Heart left ventricle (tissue), 16 donors: Measurements from ENCODE around the gene CDA. TPM values are rescaled to one million over a fixed set of nuclear protein-coding genes. Genes with fewer than 3 reads are reported as not detected.

Experiments
- ATAC-seq, 4 donors: fragments of 200-7000 bp; cut with Tn5 transposase; one replicate each; pipeline ENCODE4 v1.9.1; 2020 to 2022; ENCODE audit warnings: moderate library complexity in 4 of 4, mild to moderate bottlenecking in 3 of 4, moderate number of reproducible peaks in 1 of 4
- DNase-seq, 5 donors: peaks; one replicate each; pipeline ENCODE4 v3.0.0-alpha.2; 2020
- H3K27ac ChIP-seq, 12 donors: fragments of 200-600 bp; sonication (generic) in 4 of 12; one replicate each; pipeline versions ENCODE4 v1.5.0 to v1.8.0; 2016 to 2022; ENCODE audit warnings: mild to moderate bottlenecking in 2 of 12
- H3K27me3 ChIP-seq, 9 donors: fragments of 200-600 bp; sonication (generic) in 2 of 9; one replicate each; pipeline versions ENCODE4 v1.5.1 to v1.8.0; 2016 to 2022; ENCODE audit warnings: mild to moderate bottlenecking in 3 of 9
- H3K36me3 ChIP-seq, 9 donors: fragments of 200-600 bp; sonication (generic) in 2 of 9; one replicate each; pipeline versions ENCODE4 v1.5.0 to v1.8.0; 2018 to 2022; ENCODE audit warnings: mild to moderate bottlenecking in 2 of 9
- H3K4me1 ChIP-seq, 12 donors: fragments of 200-600 bp; sonication (generic) in 4 of 12; one replicate each; pipeline versions ENCODE4 v1.5.0 to v1.8.0; 2016 to 2022; ENCODE audit warnings: mild to moderate bottlenecking in 3 of 12
- H3K4me3 ChIP-seq, 12 donors: fragments of 200-600 bp; sonication (generic) in 4 of 12; one replicate each; pipeline versions ENCODE4 v1.5.0 to v1.8.0; 2017 to 2022; ENCODE audit warnings: mild to moderate bottlenecking in 9 of 12, moderate library complexity in 4 of 12
- H3K9me3 ChIP-seq, 12 donors: fragments of 200-600 bp; sonication (generic) in 4 of 12; one replicate each; pipeline versions ENCODE4 v1.5.0 to v1.8.0; 2016 to 2022; ENCODE audit warnings: mild to moderate bottlenecking in 1 of 12
- POLR2A ChIP-seq, 2 donors: fragments of 450-650 bp; IDR thresholded peaks; one replicate each; pipeline ENCODE4 v1.6.1; 2017; ENCODE audit warnings: antibody characterized with exemption in 2 of 2, mild to moderate bottlenecking in 2 of 2, moderate library complexity in 2 of 2
- WGBS, 4 donors: extraction: QIAGEN DNeasy Blood & Tissue Kit in 2 of 4; methylation state at CpG; one replicate each; pipeline versions ENCODE4 v1.1.5 to v1.1.7; 2013 to 2018; 5-methylcytosine and 5-hydroxymethylcytosine counted together
- intact Hi-C, 10 donors: fragments of 100-400 bp; cut with DNase I; formaldehyde crosslinking; loops; one replicate each; pipeline versions ENCODE4 v1.11.1 to v1.14.2; 2022
- polyA plus RNA-seq, 2 donors: library from polyadenylated mRNA; stranded (reverse); fragments of 200-250 nt; gene quantifications; one replicate each; pipeline ENCODE4 v1.2.3, GENCODE V29; 2013
- total RNA-seq, 9 donors: library from RNA; depleted of rRNA in 2 of 9; stranded (reverse); fragments of >200 nt in 2 of 9; fragmentation: NEBNext Ultra II Directional in 3 of 9; extraction: Animal tissue kit (Norgen Biotek cat#: 25700) in 3 of 9; gene quantifications; one replicate each; pipeline versions ENCODE4 v1.1.0 to v1.2.4, GENCODE V29; 2016 to 2023
- TF ChIP-seq, protein P1 (sequence below), 12 donors: fragments of 200-600 bp; sonication (generic) in 4 of 12; IDR thresholded peaks; one replicate each; pipeline versions ENCODE4 v1.5.0 to v1.8.0; 2018 to 2022; ENCODE audit warnings: antibody characterized with exemption in 12 of 12, mild to moderate bottlenecking in 5 of 12
- donor health status: ischemic (EF 13 %, LVEDD 7.1; RV severe dilation, severe dysfunction).
- donor health status: healthy with polysubstance abuse.
- donor health status: DM: no; HTN: yes; CAD: no.
- donor health status: DM: no; HTN: no; CAD: no.
- donor health status: ischemic (EF 25% LVEDD 6.9; RV normal size, moderate dysfunction).
- donor health status: ischemic (EF 25% LVEDD 5.7; RV mildly dilated, moderate dysfunction).
- donor health status: healthy.
- donor health status: DM: yes; HTN: yes; CAD: no.
- donor health status: ischemic (EF 35%, LVEDD 5.7; RV mildly dilated, moderate dysfunction).
- donor health status: nonischemic (EF 11% LVEDD 7.7; RV severe dilation, severe dysfunction).
- donor health status: DM: yes; HTN: yes; CAD: no.
- donor health status: PGD.
- donor health status: ischemic (EF 29% LVEDD 5.4; RV normal size, mild dysfunction).
- donor health status: nonischemic (EF 23%, LVEDD 6.1; RV moderate dilation, normal function).

CDA gene
- total and polyA plus RNA-seq, 11 donors: 0.63 to 7.6 (median 2.9) TPM

DNA sequence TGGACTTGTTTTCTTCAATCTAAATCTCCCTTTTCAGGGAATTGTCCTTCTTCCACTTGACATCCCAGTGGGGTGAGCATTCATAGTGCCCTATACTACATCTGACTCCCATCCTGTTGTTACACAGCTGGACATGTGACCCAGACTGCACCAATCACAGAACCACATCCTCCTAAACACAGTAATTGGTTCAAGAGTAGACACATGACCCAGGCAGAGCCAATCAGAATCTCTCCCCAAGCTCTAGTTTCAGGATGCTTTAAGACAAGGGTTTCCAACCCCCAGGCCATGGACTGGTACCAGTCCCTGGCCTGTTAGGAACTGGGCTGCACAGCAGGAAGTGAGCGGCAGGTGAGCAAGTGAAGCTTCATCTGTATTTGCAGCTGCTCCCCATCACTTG is 77.9 kb downstream of the CDA start:
- Histone ChIP-seq H3K27me3 (no peaks in the 10 kb centered on the region), H3K9me3 (no peaks in the 10 kb centered on the region), H3K4me1 (peaks cover 0 to 23% (median 10%) of the 10 kb centered on the region in 12 donors), H3K36me3 (peaks cover 0 to 19% (median 0%) of the 10 kb centered on the region in 9 donors), H3K4me3 (peak overlapping the region in 2 of 12 donors; percentile 14 to 17), H3K27ac (peak overlapping the region; percentile 44 to 80 (median 72))
- DNase-seq (peak in 2 of 5 donors; percentile 1 to 16), ATAC-seq (no peak)
- TF ChIP-seq, protein P1, sequence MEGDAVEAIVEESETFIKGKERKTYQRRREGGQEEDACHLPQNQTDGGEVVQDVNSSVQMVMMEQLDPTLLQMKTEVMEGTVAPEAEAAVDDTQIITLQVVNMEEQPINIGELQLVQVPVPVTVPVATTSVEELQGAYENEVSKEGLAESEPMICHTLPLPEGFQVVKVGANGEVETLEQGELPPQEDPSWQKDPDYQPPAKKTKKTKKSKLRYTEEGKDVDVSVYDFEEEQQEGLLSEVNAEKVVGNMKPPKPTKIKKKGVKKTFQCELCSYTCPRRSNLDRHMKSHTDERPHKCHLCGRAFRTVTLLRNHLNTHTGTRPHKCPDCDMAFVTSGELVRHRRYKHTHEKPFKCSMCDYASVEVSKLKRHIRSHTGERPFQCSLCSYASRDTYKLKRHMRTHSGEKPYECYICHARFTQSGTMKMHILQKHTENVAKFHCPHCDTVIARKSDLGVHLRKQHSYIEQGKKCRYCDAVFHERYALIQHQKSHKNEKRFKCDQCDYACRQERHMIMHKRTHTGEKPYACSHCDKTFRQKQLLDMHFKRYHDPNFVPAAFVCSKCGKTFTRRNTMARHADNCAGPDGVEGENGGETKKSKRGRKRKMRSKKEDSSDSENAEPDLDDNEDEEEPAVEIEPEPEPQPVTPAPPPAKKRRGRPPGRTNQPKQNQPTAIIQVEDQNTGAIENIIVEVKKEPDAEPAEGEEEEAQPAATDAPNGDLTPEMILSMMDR (IDR thresholded peaks at IDR 0.05): no peak
- TF ChIP-seq POLR2A (IDR thresholded peaks at IDR 0.05): no peak
- WGBS, 4 donors: 88 to 100% (median 94%) methylated on average over 1 of the region's 1 CpG
- intact Hi-C loops: no loop called here

Other genes with a start within 250 kb of the CDA start
- gene CAMK2N1, start 102.9 kb upstream of the CDA start, total RNA-seq: 10 to 100 TPM in 1 of 9 donors, 1 to 10 TPM in 8; 4.2 to 10.0 (median 7.3) TPM
- 1 to 10 TPM; 3.8 to 5.7 TPM for gene CAMK2N1, start 102.9 kb upstream of the CDA start, polyA plus RNA-seq
- gene MUL1, start 80.9 kb upstream of the CDA start, total RNA-seq: 10 to 100 TPM; 34.5 to 57.1 (median 41.2) TPM
- gene MUL1, start 80.9 kb upstream of the CDA start, polyA plus RNA-seq: 10 to 100 TPM; 12.4 to 57.3 TPM
- gene FAM43B, start 36.5 kb upstream of the CDA start, total RNA-seq: 1 to 10 TPM; 1.4 to 5.2 (median 2.9) TPM
- 1 to 10 TPM; 1.2 to 1.9 TPM for gene FAM43B, start 36.5 kb upstream of the CDA start, polyA plus RNA-seq
- gene PINK1, start 44.4 kb downstream of the CDA start, total RNA-seq: 100 to 1,000 TPM; 147 to 418 (median 258) TPM
- 100 to 1,000 TPM; 210 to 314 TPM for gene PINK1, start 44.4 kb downstream of the CDA start, polyA plus RNA-seq
- 100 to 1,000 TPM; 110 to 175 (median 128) TPM for gene DDOST, start 72.3 kb downstream of the CDA start, total RNA-seq
- 100 to 1,000 TPM in 1 of 2 donors, 10 to 100 TPM in 1; 88.9 to 211 TPM for gene DDOST, start 72.3 kb downstream of the CDA start, polyA plus RNA-seq
- 1 to 10 TPM; 1.6 to 9.3 (median 3.2) TPM for gene KIF17, start 128.9 kb downstream of the CDA start, total RNA-seq
- 1 to 10 TPM; 3.4 to 7.2 TPM for gene KIF17, start 128.9 kb downstream of the CDA start, polyA plus RNA-seq
- under 1 TPM in 2 of 9 donors, not detected in 7; 0.30 to 0.67 TPM for gene SH2D5, start 143.6 kb downstream of the CDA start, total RNA-seq
- 10 to 100 TPM in 1 of 2 donors, not detected in 1; 12.4 TPM for gene SH2D5, start 143.6 kb downstream of the CDA start, polyA plus RNA-seq
- 100 to 1,000 TPM in 7 of 9 donors, 10 to 100 TPM in 2; 90.1 to 152 (median 132) TPM for gene HP1BP3, start 198.2 kb downstream of the CDA start, total RNA-seq
- gene HP1BP3, start 198.2 kb downstream of the CDA start, polyA plus RNA-seq: 10 to 100 TPM; 37.9 to 94.6 TPM